Mesothelial cell of epicardium (in vitro differentiated cells): ENCODE results near the gene PACSIN1. TPM values are rescaled to one million over a fixed set of nuclear protein-coding genes. Genes with fewer than 3 reads are reported as not detected.

Source experiments
- DNase-seq, 2 experiments: peaks; one replicate each; pipeline ENCODE4 v3.0.0; 2021; ENCODE audit warnings: low spot score in 2 of 2; ENCODE audit not compliant: unreplicated experiment in 2 of 2
- H3K27ac Mint-ChIP-seq: 2 replicates; pipeline ENCODE4 v1.8.0; 2021; ENCODE audit warnings: mixed read lengths
- H3K27me3 Mint-ChIP-seq: 2 replicates; pipeline ENCODE4 v1.8.0; 2021; ENCODE audit warnings: low read depth, mixed read lengths
- H3K36me3 Mint-ChIP-seq: 2 replicates; pipeline ENCODE4 v1.8.0; 2021; ENCODE audit warnings: mixed read lengths
- H3K4me1 Mint-ChIP-seq: 2 replicates; pipeline ENCODE4 v1.8.0; 2021; ENCODE audit warnings: mixed read lengths
- H3K4me3 Mint-ChIP-seq: 2 replicates; pipeline ENCODE4 v1.8.0; 2021; ENCODE audit warnings: mild to moderate bottlenecking, moderate library complexity, mixed read lengths
- H3K9me3 Mint-ChIP-seq: 2 replicates; pipeline ENCODE4 v1.8.0; 2021; ENCODE audit warnings: mixed read lengths
- CTCF ChIP-seq: fragments of 200-600 bp; sonication (generic); IDR thresholded peaks from one replicate; pipeline ENCODE4 v1.5.0; 2021; ENCODE audit warnings: antibody characterized with exemption; ENCODE audit not compliant: unreplicated experiment
- total RNA-seq: library from RNA; stranded (reverse); gene quantifications from 3 replicates; pipeline ENCODE4 v1.2.1, GENCODE V29; 2021

The PACSIN1 gene
- total RNA-seq, 1 donor from 2014 or later: 3.3 TPM

DNA sequence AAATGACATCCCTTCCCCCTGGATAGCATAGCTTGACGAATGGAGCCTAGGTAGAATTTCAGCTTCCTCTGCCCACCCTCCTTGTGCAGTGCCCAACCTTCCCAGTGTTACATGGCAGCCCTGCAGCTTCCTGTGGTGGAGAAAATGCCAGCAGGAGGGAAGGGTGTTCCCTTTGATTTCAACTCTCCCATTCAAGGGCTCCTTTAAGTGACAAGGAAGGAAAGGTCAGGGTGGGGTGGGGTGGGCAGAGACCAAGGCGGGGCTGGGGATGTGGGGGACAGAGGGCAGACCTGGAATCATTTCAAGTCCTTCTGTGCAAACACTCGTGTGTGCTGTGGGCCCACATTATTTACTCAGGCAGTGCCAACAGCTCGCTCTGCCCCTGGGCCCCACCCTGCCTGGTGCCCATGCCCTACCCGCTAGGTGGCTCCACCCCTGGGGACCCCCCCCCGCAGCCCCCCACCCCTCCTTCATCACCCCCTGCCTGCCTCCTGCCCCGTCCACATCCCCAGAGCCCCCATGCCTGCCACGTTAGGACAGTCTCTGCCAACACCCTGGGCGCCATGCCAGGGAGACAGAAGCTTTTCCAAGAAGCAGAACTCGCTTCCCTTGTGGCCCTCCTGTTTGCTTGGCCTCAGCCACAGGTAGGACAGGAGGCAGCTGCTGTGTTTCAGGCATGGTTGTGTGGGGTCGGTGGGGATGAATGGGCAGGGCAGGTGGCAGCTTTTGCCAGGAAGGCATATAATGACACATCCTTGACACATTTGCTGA is 80.9 kb downstream of the PACSIN1 start:
- no peaks in the 10 kb centered on the region for H3K9me3 Mint-ChIP-seq
- DNase-seq: no peak
- peaks cover 4% of the 10 kb centered on the region for H3K27me3 Mint-ChIP-seq
- H3K4me1 Mint-ChIP-seq: peaks cover 5% of the 10 kb centered on the region
- no peak for TF ChIP-seq CTCF
- H3K4me3 Mint-ChIP-seq: no peak overlapping the region
- H3K27ac Mint-ChIP-seq: no peak overlapping the region
- no peaks in the 10 kb centered on the region for H3K36me3 Mint-ChIP-seq

DNA sequence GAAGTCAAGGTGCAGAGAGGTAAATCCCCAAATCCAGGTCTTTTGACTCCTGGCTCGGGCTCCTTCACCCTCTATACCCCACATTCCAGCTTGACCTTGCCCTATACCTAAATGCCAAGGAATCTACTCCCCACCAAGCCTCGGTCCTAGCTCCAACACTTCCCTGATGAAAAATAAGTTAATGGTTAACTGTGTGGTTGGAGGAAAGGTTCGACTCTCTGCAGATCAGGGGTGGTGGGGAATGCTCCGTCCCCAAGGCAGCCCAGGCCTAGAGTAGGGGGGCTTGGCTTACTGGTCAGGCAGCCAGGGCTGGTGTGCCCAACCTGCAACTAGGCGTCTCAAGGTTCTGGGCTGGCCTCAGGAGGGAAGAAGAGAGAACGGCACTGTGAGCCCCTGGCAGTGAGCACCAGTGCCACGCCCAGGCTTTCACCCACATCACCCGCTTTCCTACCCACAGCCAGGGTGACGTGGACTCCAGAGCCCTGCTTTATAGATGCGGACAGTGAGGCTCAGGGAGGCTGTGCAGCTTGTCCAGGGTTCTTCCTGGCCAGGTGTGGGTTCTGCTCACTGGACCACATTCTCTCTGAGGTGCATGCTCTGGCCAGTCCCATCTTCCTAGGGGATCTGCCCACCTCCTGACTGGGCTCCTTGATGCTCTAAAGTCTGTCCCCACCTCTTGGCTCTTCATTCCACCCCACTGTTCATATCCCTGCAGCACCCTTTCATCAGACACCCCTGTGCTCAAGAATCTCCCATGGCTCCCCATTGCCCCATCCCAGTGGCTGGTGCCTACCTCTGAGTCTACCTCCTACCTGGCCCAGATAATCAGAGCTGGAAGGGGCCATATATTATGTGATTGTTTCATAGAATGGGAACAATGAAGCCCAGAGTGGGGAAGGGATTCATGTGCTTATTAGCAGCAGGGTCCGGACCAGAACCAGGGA is 82.1 kb downstream of the PACSIN1 start:
- no peak overlapping the region for H3K4me3 Mint-ChIP-seq

GRCh38 chr6:34549026-34549803 is 83.3 kb downstream of the PACSIN1 start:
- H3K27ac Mint-ChIP-seq: no peak overlapping the region
- H3K9me3 Mint-ChIP-seq: no peaks in the 10 kb centered on the region
- H3K36me3 Mint-ChIP-seq: no peaks in the 10 kb centered on the region
- H3K4me1 Mint-ChIP-seq: peaks cover 15% of the 10 kb centered on the region
- no peak for TF ChIP-seq CTCF
- no peak for DNase-seq
- H3K27me3 Mint-ChIP-seq: peaks cover 4% of the 10 kb centered on the region
- H3K4me3 Mint-ChIP-seq: no peak overlapping the region

More for the DNA sequence above, 82.1 kb downstream of the PACSIN1 start:
- peaks cover 8% of the 10 kb centered on the region for H3K4me1 Mint-ChIP-seq
- TF ChIP-seq CTCF: no peak
- peaks cover 4% of the 10 kb centered on the region for H3K27me3 Mint-ChIP-seq
- H3K9me3 Mint-ChIP-seq: no peaks in the 10 kb centered on the region
- H3K27ac Mint-ChIP-seq: no peak overlapping the region
- no peak for DNase-seq
- no peaks in the 10 kb centered on the region for H3K36me3 Mint-ChIP-seq

DNA sequence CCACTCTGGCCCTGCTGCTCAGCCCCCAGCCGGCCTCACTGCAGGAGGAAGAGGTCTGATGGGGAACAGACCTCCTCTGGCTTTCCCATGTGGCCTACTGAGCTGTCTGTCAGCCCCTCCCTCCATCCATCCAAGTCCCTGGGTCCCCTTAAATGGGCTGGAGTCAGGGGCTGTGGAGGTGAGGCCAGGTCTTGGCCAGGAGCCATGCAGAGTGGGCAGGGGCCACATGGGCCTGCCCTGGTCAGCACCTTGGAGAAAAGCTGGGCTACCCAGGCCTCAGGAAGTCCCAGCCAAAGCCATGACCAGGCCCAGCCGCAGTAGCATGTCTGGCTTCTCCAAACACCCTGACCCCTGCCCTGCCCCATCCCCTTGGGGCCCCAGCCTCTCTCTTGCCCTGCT is 83.9 kb downstream of the PACSIN1 start:
- H3K36me3 Mint-ChIP-seq: no peaks in the 10 kb centered on the region
- TF ChIP-seq CTCF: no peak
- no peak overlapping the region for H3K4me3 Mint-ChIP-seq
- DNase-seq: no peak
- H3K4me1 Mint-ChIP-seq: peaks cover 18% of the 10 kb centered on the region
- H3K27me3 Mint-ChIP-seq: peaks cover 4% of the 10 kb centered on the region
- no peaks in the 10 kb centered on the region for H3K9me3 Mint-ChIP-seq
- no peak overlapping the region for H3K27ac Mint-ChIP-seq

DNA sequence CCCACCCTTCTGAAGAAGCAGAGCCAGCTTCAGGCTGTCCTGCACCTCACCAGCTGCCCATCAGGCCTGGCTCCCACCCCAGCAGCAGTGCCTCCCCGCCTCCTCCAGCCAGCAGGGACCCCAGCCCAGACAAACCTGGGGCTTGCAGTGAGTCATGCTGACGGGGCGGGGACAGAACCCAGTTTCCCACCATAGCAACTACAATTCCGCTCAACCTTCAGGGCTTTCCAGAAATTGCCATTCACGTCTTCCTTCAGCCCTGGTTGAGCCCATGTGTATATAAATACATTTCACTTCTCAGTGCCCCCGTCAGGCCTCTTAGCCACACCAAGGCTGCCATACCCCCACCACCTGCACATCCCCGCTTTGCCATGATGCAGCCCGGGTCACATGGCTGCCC is 85.8 kb downstream of the PACSIN1 start:
- Mint-ChIP-seq H3K36me3 (no peaks in the 10 kb centered on the region), H3K4me1 (peaks cover 18% of the 10 kb centered on the region), H3K4me3 (no peak overlapping the region), H3K27me3 (peaks cover 4% of the 10 kb centered on the region), H3K9me3 (no peaks in the 10 kb centered on the region), H3K27ac (no peak overlapping the region)
- no peak for TF ChIP-seq CTCF
- DNase-seq: no peak
